Stimulated activated naive CD8-positive, alpha-beta T cell treated with anti-CD3 and anti-CD28 coated beads, Interleukin-15, Interleukin-2, amounts not matched to agents 100 ng/mL and 50 ng/mL, for 24 hours (primary cell): Measurements from ENCODE around the gene DCPS.

ENCODE experiments used
- H3K27ac Mint-ChIP-seq: one replicate; pipeline ENCODE4 v1.8.0; 2021; ENCODE audit warnings: mild to moderate bottlenecking, mixed read lengths
- H3K27me3 Mint-ChIP-seq: one replicate; pipeline ENCODE4 v1.8.0; 2021; ENCODE audit warnings: mixed read lengths
- H3K36me3 Mint-ChIP-seq: one replicate; pipeline ENCODE4 v1.8.0; 2021; ENCODE audit warnings: low read depth, mixed read lengths
- H3K4me1 Mint-ChIP-seq: one replicate; pipeline ENCODE4 v1.8.0; 2021; ENCODE audit warnings: low read depth, mixed read lengths
- H3K4me3 Mint-ChIP-seq: one replicate; pipeline ENCODE4 v1.8.0; 2021; ENCODE audit warnings: mild to moderate bottlenecking, mixed read lengths
- H3K9me3 Mint-ChIP-seq: one replicate; pipeline ENCODE4 v1.8.0; 2021; ENCODE audit warnings: mixed read lengths

The DCPS gene

GRCh38 chr11:126352934-126353801, 49.3 kb downstream of the DCPS start:
- Mint-ChIP-seq H3K9me3 (no peaks in the 10 kb centered on the region), H3K27me3 (no peaks in the 10 kb centered on the region), H3K4me1 (peaks cover 33% of the 10 kb centered on the region), H3K27ac (peak overlapping the region; percentile 92), H3K36me3 (peaks cover 10% of the 10 kb centered on the region), H3K4me3 (peak overlapping the region; percentile 74)

- Mint-ChIP-seq H3K36me3 (peaks cover 10% of the 10 kb centered on the region), H3K27ac (peak overlapping the region; percentile 87), H3K27me3 (no peaks in the 10 kb centered on the region), H3K4me1 (peaks cover 29% of the 10 kb centered on the region), H3K9me3 (no peaks in the 10 kb centered on the region), H3K4me3 (peak overlapping the region; percentile 87)
Measured at GRCh38 chr11:126354631-126355323, 50.9 kb downstream of the DCPS start.

- Mint-ChIP-seq H3K27me3 (no peaks in the 10 kb centered on the region), H3K36me3 (peaks cover 9% of the 10 kb centered on the region), H3K4me3 (peak within 1 kb of the TSS; percentile 87), H3K4me1 (peaks cover 29% of the 10 kb centered on the region), H3K27ac (peak within 1 kb of the TSS; percentile 87), H3K9me3 (no peaks in the 10 kb centered on the region)
Measured at GRCh38 chr11:126355324-126355925, 51.6 kb downstream of the DCPS start, which contains the start of gene ST3GAL4. ST3GAL4 (plus strand) TSS chr11:126355686; CDS start chr11:126406156, 50,470 bp downstream.

- Mint-ChIP-seq H3K4me1 (peaks cover 29% of the 10 kb centered on the region), H3K27ac (peak overlapping the region; percentile 49), H3K27me3 (no peaks in the 10 kb centered on the region), H3K4me3 (peak overlapping the region; percentile 79), H3K9me3 (no peaks in the 10 kb centered on the region), H3K36me3 (peaks cover 5% of the 10 kb centered on the region)
Measured at GRCh38 chr11:126355926-126356897, 52.4 kb downstream of the DCPS start.

GRCh38 chr11:126357055-126357962, 53.4 kb downstream of the DCPS start:
- Mint-ChIP-seq H3K9me3 (no peaks in the 10 kb centered on the region), H3K27ac (peak overlapping the region; percentile 49), H3K27me3 (no peaks in the 10 kb centered on the region), H3K4me1 (peaks cover 24% of the 10 kb centered on the region), H3K4me3 (peak overlapping the region; percentile 79), H3K36me3 (peaks cover 3% of the 10 kb centered on the region)

- no peak overlapping the region for H3K4me3 Mint-ChIP-seq
Measured at GRCh38 chr11:126357969-126358762, 54.3 kb downstream of the DCPS start.

GRCh38 chr11:126358763-126359160, 54.9 kb downstream of the DCPS start:
- Mint-ChIP-seq H3K27ac (no peak overlapping the region), H3K27me3 (no peaks in the 10 kb centered on the region), H3K9me3 (no peaks in the 10 kb centered on the region), H3K36me3 (no peaks in the 10 kb centered on the region), H3K4me1 (peaks cover 9% of the 10 kb centered on the region), H3K4me3 (no peak overlapping the region)

More at GRCh38 chr11:126357969-126358762, 54.3 kb downstream of the DCPS start:
- no peaks in the 10 kb centered on the region for H3K9me3 Mint-ChIP-seq
- no peaks in the 10 kb centered on the region for H3K27me3 Mint-ChIP-seq
- H3K36me3 Mint-ChIP-seq, result no peaks in the 10 kb centered on the region
- H3K4me1 Mint-ChIP-seq, result peaks cover 15% of the 10 kb centered on the region
- H3K27ac Mint-ChIP-seq, result no peak overlapping the region

GRCh38 chr11:126359431-126360048, 55.7 kb downstream of the DCPS start:
- H3K36me3 Mint-ChIP-seq, result no peaks in the 10 kb centered on the region
- peaks cover 3% of the 10 kb centered on the region for H3K4me1 Mint-ChIP-seq
- no peak overlapping the region for H3K4me3 Mint-ChIP-seq
- H3K9me3 Mint-ChIP-seq, result no peaks in the 10 kb centered on the region
- no peaks in the 10 kb centered on the region for H3K27me3 Mint-ChIP-seq
- H3K27ac Mint-ChIP-seq, result no peak overlapping the region

GRCh38 chr11:126360049-126360446, 56.2 kb downstream of the DCPS start:
- Mint-ChIP-seq H3K27ac (no peak overlapping the region), H3K4me3 (no peak overlapping the region), H3K36me3 (no peaks in the 10 kb centered on the region), H3K4me1 (no peaks in the 10 kb centered on the region), H3K9me3 (no peaks in the 10 kb centered on the region), H3K27me3 (no peaks in the 10 kb centered on the region)

GRCh38 chr11:126361400-126361799, 57.5 kb downstream of the DCPS start:
- Mint-ChIP-seq H3K4me1 (no peaks in the 10 kb centered on the region), H3K36me3 (no peaks in the 10 kb centered on the region), H3K9me3 (no peaks in the 10 kb centered on the region), H3K27me3 (no peaks in the 10 kb centered on the region), H3K4me3 (no peak overlapping the region), H3K27ac (no peak overlapping the region)

- H3K27ac Mint-ChIP-seq, result no peak overlapping the region
- no peaks in the 10 kb centered on the region for H3K4me1 Mint-ChIP-seq
- H3K9me3 Mint-ChIP-seq, result no peaks in the 10 kb centered on the region
- H3K36me3 Mint-ChIP-seq, result no peaks in the 10 kb centered on the region
- H3K27me3 Mint-ChIP-seq, result no peaks in the 10 kb centered on the region
- H3K4me3 Mint-ChIP-seq, result no peak overlapping the region
Measured at GRCh38 chr11:126362879-126363655, 59.2 kb downstream of the DCPS start.

- Mint-ChIP-seq H3K4me1 (no peaks in the 10 kb centered on the region), H3K27me3 (no peaks in the 10 kb centered on the region), H3K4me3 (no peak overlapping the region), H3K36me3 (no peaks in the 10 kb centered on the region), H3K9me3 (no peaks in the 10 kb centered on the region), H3K27ac (no peak overlapping the region)
Measured at GRCh38 chr11:126363706-126364248, 59.9 kb downstream of the DCPS start.
